ENCODE measurements around the gene LAMA3.

GRCh38 chr18:23864624-23865023 lies 175.4 kb downstream of the LAMA3 start:
- TF ChIP-seq, protein P1, sequence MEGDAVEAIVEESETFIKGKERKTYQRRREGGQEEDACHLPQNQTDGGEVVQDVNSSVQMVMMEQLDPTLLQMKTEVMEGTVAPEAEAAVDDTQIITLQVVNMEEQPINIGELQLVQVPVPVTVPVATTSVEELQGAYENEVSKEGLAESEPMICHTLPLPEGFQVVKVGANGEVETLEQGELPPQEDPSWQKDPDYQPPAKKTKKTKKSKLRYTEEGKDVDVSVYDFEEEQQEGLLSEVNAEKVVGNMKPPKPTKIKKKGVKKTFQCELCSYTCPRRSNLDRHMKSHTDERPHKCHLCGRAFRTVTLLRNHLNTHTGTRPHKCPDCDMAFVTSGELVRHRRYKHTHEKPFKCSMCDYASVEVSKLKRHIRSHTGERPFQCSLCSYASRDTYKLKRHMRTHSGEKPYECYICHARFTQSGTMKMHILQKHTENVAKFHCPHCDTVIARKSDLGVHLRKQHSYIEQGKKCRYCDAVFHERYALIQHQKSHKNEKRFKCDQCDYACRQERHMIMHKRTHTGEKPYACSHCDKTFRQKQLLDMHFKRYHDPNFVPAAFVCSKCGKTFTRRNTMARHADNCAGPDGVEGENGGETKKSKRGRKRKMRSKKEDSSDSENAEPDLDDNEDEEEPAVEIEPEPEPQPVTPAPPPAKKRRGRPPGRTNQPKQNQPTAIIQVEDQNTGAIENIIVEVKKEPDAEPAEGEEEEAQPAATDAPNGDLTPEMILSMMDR (IDR thresholded peaks at IDR 0.05), result no peak
- TF ChIP-seq POLR2A (IDR thresholded peaks at IDR 0.05), result no peak
